PC-9 (cell line): ENCODE data around the gene MB21D2.

ENCODE experiments used
- EZH2 ChIP-seq: fragments of 200-600 bp; sonication (generic); IDR thresholded peaks from 2 replicates; pipeline ENCODE4 v1.8.0; 2017; ENCODE audit warnings: antibody characterized with exemption, low read depth
- TF ChIP-seq, protein P1 (sequence below): fragments of 200-600 bp; sonication (generic); conservative IDR thresholded peaks from 2 replicates; pipeline ENCODE4 v1.6.1; 2017; ENCODE audit warnings: mixed run types, antibody characterized with exemption, mild to moderate bottlenecking, moderate library complexity

DNA sequence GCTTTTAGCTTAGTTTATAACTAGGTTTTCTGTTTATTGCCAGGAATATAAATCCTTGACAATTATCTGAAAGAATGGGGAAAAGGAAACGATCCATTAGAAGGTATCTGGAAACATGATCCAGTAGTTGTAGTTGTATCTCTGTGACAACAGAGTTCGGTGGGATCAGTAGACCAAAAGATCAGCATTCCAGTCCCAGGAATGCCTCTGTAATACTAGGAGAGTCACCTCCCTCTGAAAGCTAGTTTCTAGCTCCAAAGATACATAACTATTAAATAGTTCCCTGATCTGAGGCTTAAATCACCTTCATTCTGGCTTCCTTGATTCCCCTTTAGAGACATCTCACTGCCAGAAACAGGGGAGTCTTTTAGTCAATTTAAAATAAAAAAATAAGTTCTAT lies 34.1 kb downstream of the MB21D2 start:
- TF ChIP-seq EZH2, result no peak
- TF ChIP-seq, protein P1, sequence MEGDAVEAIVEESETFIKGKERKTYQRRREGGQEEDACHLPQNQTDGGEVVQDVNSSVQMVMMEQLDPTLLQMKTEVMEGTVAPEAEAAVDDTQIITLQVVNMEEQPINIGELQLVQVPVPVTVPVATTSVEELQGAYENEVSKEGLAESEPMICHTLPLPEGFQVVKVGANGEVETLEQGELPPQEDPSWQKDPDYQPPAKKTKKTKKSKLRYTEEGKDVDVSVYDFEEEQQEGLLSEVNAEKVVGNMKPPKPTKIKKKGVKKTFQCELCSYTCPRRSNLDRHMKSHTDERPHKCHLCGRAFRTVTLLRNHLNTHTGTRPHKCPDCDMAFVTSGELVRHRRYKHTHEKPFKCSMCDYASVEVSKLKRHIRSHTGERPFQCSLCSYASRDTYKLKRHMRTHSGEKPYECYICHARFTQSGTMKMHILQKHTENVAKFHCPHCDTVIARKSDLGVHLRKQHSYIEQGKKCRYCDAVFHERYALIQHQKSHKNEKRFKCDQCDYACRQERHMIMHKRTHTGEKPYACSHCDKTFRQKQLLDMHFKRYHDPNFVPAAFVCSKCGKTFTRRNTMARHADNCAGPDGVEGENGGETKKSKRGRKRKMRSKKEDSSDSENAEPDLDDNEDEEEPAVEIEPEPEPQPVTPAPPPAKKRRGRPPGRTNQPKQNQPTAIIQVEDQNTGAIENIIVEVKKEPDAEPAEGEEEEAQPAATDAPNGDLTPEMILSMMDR, result no peak
